Liver (tissue), 9 donors: Measurements from ENCODE around the gene CPEB2. TPM values are rescaled to one million over a fixed set of nuclear protein-coding genes. Genes with fewer than 3 reads are reported as not detected.

Source experiments
- DNase-seq: peaks from one replicate; pipeline ENCODE4 v3.0.0-alpha.2; 2017; ENCODE audit warnings: low spot score
- H3K27ac ChIP-seq, 2 donors: one replicate each; pipeline ENCODE4 v1.7.0; 2013; ENCODE audit warnings: inconsistent platforms in 2 of 2, low read length in 2 of 2, control low read depth in 1 of 2, low read depth in 1 of 2, mild to moderate bottlenecking in 1 of 2
- H3K27me3 ChIP-seq, 4 donors: one replicate each; pipeline versions ENCODE4 v1.6.1 to v1.7.0; 2013; ENCODE audit warnings: low read length in 3 of 4, inconsistent platforms in 1 of 4, mild to moderate bottlenecking in 1 of 4, moderate library complexity in 1 of 4; ENCODE audit not compliant: control insufficient read depth in 4 of 4, insufficient read depth in 4 of 4
- H3K36me3 ChIP-seq, 4 donors: one replicate each; pipeline versions ENCODE4 v1.6.1 to v1.7.0; 2013; ENCODE audit warnings: low read length in 3 of 4, mild to moderate bottlenecking in 3 of 4, low read depth in 1 of 4, moderate library complexity in 1 of 4; ENCODE audit not compliant: control insufficient read depth in 4 of 4, insufficient read depth in 3 of 4
- H3K4me1 ChIP-seq, 4 donors: one replicate each; pipeline versions ENCODE4 v1.6.1 to v1.7.0; 2013; ENCODE audit warnings: low read length in 3 of 4, mild to moderate bottlenecking in 3 of 4, moderate library complexity in 1 of 4; ENCODE audit not compliant: control insufficient read depth in 4 of 4, insufficient read depth in 4 of 4
- H3K4me3 ChIP-seq, 3 donors: one replicate each; pipeline versions ENCODE4 v1.6.1 to v1.7.0; 2013; ENCODE audit warnings: low read length in 3 of 3, control low read depth in 1 of 3, low read depth in 1 of 3, mild to moderate bottlenecking in 1 of 3
- H3K9ac ChIP-seq, 2 donors: one replicate each; pipeline ENCODE4 v1.7.0; 2013; ENCODE audit warnings: low read length in 2 of 2, mild to moderate bottlenecking in 2 of 2, moderate library complexity in 2 of 2, control low read depth in 1 of 2, low read depth in 1 of 2
- H3K9me3 ChIP-seq, 4 donors: one replicate each; pipeline versions ENCODE4 v1.6.1 to v1.7.0; 2013; ENCODE audit warnings: low read length in 3 of 4; ENCODE audit not compliant: control insufficient read depth in 4 of 4
- ATF3 ChIP-seq: IDR thresholded peaks from 2 replicates; pipeline ENCODE4 v1.6.1; 2016; ENCODE audit warnings: antibody characterized with exemption
- CTCF ChIP-seq: fragments of 150-350 bp; IDR thresholded peaks from 2 replicates; pipeline ENCODE4 v1.5.1; 2017; ENCODE audit warnings: improper control_type of control experiment, low read depth, low read length; ENCODE audit not compliant: missing input control
- EGR1 ChIP-seq, 2 donors: IDR thresholded peaks; 2 replicates each; pipeline ENCODE4 v1.6.1; 2016 to 2018; ENCODE audit warnings: antibody characterized with exemption in 2 of 2, low read depth in 2 of 2
- FOXA1 ChIP-seq: IDR thresholded peaks from 2 replicates; pipeline ENCODE4 v1.6.1; 2016; ENCODE audit warnings: antibody characterized with exemption
- FOXA2 ChIP-seq: IDR thresholded peaks from 2 replicates; pipeline ENCODE4 v1.6.1; 2016; ENCODE audit warnings: antibody characterized with exemption
- GABPA ChIP-seq, 2 donors: IDR thresholded peaks in 1 of 2; conservative IDR thresholded peaks in 1 of 2; 2 replicates each; pipeline ENCODE4 v1.6.1; 2016; ENCODE audit warnings: antibody characterized with exemption in 2 of 2, mild to moderate bottlenecking in 1 of 2, moderate library complexity in 1 of 2
- HNF4A ChIP-seq, 2 donors: conservative IDR thresholded peaks; 2 replicates each; pipeline ENCODE4 v1.6.1; 2016; ENCODE audit warnings: antibody characterized with exemption in 2 of 2, mild to moderate bottlenecking in 2 of 2
- MAX ChIP-seq: IDR thresholded peaks from 2 replicates; pipeline ENCODE4 v1.6.1; 2016; ENCODE audit warnings: antibody characterized with exemption
- REST ChIP-seq: IDR thresholded peaks from 2 replicates; pipeline ENCODE4 v1.6.1; 2016; ENCODE audit warnings: antibody characterized with exemption, mild to moderate bottlenecking
- RXRA ChIP-seq, 2 donors: IDR thresholded peaks; 2 replicates each; pipeline ENCODE4 v1.6.1; 2017 to 2018; ENCODE audit warnings: antibody characterized with exemption in 2 of 2, mild to moderate bottlenecking in 1 of 2
- SP1 ChIP-seq: IDR thresholded peaks from 2 replicates; pipeline ENCODE4 v1.6.1; 2018; ENCODE audit warnings: antibody characterized with exemption, mild to moderate bottlenecking
- TAF1 ChIP-seq: conservative IDR thresholded peaks from 2 replicates; pipeline ENCODE4 v1.6.1; 2016; ENCODE audit warnings: antibody characterized with exemption, mild to moderate bottlenecking
- YY1 ChIP-seq: IDR thresholded peaks from 2 replicates; pipeline ENCODE4 v1.6.1; 2016; ENCODE audit warnings: antibody characterized with exemption, mild to moderate bottlenecking
- ZBTB33 ChIP-seq: IDR thresholded peaks from 2 replicates; pipeline ENCODE4 v1.6.1; 2016; ENCODE audit warnings: antibody characterized with exemption
- WGBS: extraction: QIAGEN DNeasy Blood & Tissue Kit; methylation state at CpG from one replicate; pipeline ENCODE4 v1.1.7; 2013; 5-methylcytosine and 5-hydroxymethylcytosine counted together
- polyA plus RNA-seq, 2 donors: library from polyadenylated mRNA; stranded (reverse) in 1 of 2; unstranded in 1 of 2; fragments of 200-250 nt in 1 of 2; fragments of >200 nt in 1 of 2; fragmentation: Nextera tagmentation in 1 of 2; extraction: Ambion mirVana in 1 of 2; gene quantifications; one replicate each; pipeline versions ENCODE4 v1.2.1 to v1.2.3, GENCODE V29; 2013 to 2015
- total RNA-seq, 2 donors: library from RNA; depleted of rRNA; stranded (reverse); fragments of >200 nt; gene quantifications; one replicate each; pipeline ENCODE4 v1.2.3, GENCODE V29; 2014
- donor health status: healthy.
- donor health status: healthy.
- donor health status: healthy.
- donor health status: healthy.
- donor health status: healthy.

CPEB2 gene
- total and polyA plus RNA-seq, 4 donors, result 3.6 to 14.0 (median 4.6) TPM

GRCh38 chr4:15040916-15041463 is 38.7 kb downstream of the CPEB2 start:
- no peak overlapping the region for H3K9ac ChIP-seq
- no peak overlapping the region for H3K4me3 ChIP-seq
- no peak overlapping the region for H3K27ac ChIP-seq
- WGBS, result 58% methylated on average over 3 of the region's 3 CpGs
- TF ChIP-seq ATF3 (no peak), SP1 (no peak), RXRA (IDR thresholded peaks at IDR 0.05) (no peak), FOXA2 (no peak), TAF1 (no peak), EGR1 (IDR thresholded peaks at IDR 0.05; ENCODE audit: low read depth in 2 of 2) (no peak), MAX (no peak), GABPA (IDR thresholded peaks at IDR 0.05 in 1 of 2, conservative IDR thresholded peaks at IDR 0.05 in 1 of 2) (no peak), HNF4A (conservative IDR thresholded peaks at IDR 0.05) (no peak), ZBTB33 (no peak), FOXA1 (no peak), REST (no peak), CTCF (no peak), YY1 (no peak)
- peaks cover 0 to 13% (median 4%) of the 10 kb centered on the region in 4 donors for H3K4me1 ChIP-seq
- DNase-seq, result no peak
- no peaks in the 10 kb centered on the region for H3K9me3 ChIP-seq
- no peaks in the 10 kb centered on the region for H3K27me3 ChIP-seq
- peaks cover 0 to 5% (median 1%) of the 10 kb centered on the region in 4 donors for H3K36me3 ChIP-seq
